ENCODE data around the gene AOAH.
A peak's percentile ranks its signal among the peaks of the same experiment; 100 is the strongest.

The AOAH gene

DNA sequence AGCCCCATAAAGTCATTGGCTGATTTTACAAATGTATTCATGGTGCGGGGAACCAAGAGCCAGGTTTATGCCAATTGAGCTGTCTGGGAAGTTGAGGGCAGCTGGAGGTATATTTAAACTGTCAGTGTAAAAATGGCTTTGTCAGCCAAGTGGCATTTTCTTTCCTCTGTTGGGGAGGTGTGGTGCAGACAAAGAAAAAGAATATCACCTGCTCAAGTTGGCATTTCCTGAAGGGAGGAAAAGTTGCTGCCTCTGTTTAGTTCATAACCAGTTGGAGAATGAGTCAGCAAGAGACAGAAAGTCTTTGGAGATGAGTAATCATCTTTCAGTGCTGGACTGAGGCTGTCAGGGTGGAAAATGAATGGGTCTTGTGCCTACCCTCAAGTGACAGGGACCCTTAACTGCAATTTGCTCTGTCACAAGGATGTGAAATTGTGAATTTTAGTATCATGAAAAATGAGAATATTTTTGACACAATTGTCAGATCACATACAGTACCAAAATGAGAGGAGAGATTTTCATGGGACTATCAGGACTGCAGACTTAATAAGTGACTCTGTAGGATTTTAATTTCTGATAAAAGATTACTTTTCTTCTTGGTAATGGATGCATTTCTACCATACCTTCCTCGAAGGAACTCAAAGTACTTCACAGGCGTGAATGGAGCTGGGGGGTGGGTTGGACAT lies 197.3 kb downstream of the AOAH start:
- peak; percentile 40 for DNase-seq (ENCODE audit: low read depth)
- H3K4me3 ChIP-seq (ENCODE audit: low read length) = no peak overlapping the region
- TF ChIP-seq, protein P1, sequence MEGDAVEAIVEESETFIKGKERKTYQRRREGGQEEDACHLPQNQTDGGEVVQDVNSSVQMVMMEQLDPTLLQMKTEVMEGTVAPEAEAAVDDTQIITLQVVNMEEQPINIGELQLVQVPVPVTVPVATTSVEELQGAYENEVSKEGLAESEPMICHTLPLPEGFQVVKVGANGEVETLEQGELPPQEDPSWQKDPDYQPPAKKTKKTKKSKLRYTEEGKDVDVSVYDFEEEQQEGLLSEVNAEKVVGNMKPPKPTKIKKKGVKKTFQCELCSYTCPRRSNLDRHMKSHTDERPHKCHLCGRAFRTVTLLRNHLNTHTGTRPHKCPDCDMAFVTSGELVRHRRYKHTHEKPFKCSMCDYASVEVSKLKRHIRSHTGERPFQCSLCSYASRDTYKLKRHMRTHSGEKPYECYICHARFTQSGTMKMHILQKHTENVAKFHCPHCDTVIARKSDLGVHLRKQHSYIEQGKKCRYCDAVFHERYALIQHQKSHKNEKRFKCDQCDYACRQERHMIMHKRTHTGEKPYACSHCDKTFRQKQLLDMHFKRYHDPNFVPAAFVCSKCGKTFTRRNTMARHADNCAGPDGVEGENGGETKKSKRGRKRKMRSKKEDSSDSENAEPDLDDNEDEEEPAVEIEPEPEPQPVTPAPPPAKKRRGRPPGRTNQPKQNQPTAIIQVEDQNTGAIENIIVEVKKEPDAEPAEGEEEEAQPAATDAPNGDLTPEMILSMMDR (conservative IDR thresholded peaks at IDR 0.05; ENCODE audit: low read length) = no peak

- H3K4me3 ChIP-seq (ENCODE audit: low read length) = no peak overlapping the region
- DNase-seq (ENCODE audit: low read depth) = no peak
- TF ChIP-seq, protein P1 (conservative IDR thresholded peaks at IDR 0.05; ENCODE audit: low read length) = no peak
These were observed 200.8 kb downstream of the AOAH start for GRCh38 chr7:36523371-36524101.

DNA sequence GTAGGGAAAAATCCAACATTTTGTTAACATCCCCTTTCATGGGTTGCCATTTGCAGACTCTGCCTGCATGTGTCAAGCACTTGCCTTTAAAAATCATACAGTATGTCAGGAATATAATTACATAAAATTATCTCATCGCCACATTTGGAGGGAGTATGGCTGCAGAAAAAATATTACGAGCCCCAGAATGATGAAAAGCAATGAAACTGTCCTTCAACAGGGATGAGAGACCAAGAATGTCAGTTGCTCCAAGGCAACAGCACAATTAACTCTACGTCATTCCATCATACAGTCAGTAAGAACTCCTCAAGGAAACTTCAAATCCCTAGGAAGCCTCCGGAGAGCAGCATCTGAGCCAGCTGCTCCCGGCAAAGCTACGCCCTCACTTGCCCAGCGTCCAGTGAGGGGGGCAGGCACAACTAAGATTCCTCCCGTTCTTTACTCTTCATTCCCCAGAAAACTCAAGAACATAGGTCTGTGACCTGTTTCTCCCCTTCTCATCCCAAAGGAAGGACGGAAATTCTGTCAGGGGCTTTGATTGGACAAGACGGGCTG lies 201.8 kb downstream of the AOAH start:
- TF ChIP-seq, protein P1 (conservative IDR thresholded peaks at IDR 0.05; ENCODE audit: low read length) = no peak
- DNase-seq (ENCODE audit: low read depth) = no peak
- no peak overlapping the region for H3K4me3 ChIP-seq (ENCODE audit: low read length)

GRCh38 chr7:36521911-36522310 lies 202.4 kb downstream of the AOAH start:
- DNase-seq (ENCODE audit: low read depth) = no peak
- TF ChIP-seq, protein P1 (conservative IDR thresholded peaks at IDR 0.05; ENCODE audit: low read length) = no peak
- H3K4me3 ChIP-seq (ENCODE audit: low read length) = no peak overlapping the region

DNA sequence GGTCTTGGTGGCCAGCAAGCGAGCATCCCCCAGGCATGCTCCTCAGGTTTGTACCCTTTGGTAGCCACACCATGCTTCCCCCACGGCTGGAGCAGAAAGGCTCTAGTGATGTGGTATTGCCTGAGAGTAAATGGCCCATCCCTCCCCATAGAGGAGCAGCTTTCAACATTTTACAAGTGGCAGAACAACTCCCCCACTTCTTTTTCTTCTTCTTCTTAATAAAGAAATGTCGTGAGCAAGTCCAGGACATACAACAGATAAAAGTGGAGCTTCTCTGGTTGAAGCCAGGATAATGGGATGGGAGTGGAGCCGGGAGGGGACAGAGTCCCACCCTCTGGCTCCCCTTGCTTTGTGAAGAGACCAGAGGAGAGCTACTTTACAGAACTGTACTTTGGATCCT lies 203.2 kb downstream of the AOAH start:
- no peak overlapping the region for H3K4me3 ChIP-seq (ENCODE audit: low read length)
- TF ChIP-seq, protein P1 (conservative IDR thresholded peaks at IDR 0.05; ENCODE audit: low read length) = no peak
- no peak for DNase-seq (ENCODE audit: low read depth)

DNA sequence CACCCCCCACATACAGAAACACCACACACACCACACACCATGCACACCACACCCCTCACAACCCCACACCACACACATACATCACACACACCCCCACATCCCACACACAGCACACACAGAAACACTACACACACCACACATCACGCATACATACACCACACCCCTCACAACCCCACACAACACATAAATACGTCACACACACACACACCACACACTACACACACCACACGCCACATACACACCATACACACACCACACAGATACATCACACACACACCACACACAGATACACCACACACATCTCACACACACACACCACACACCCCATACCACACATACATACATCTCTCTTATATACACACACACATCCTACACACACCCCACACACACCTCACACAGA lies 208.4 kb downstream of the AOAH start:
- TF ChIP-seq, protein P1 (conservative IDR thresholded peaks at IDR 0.05; ENCODE audit: low read length) = no peak
- DNase-seq (ENCODE audit: low read depth) = no peak
- no peak overlapping the region for H3K4me3 ChIP-seq (ENCODE audit: low read length)

Data from AG10803 (cell line).